Measurements from ENCODE around the gene UBE2V1.
"Not testable (repeated sequence)": the region's sequence is repeated elsewhere in the genome, so short reads cannot be mapped to it uniquely, and the experiment has no call there.

The UBE2V1 gene

DNA sequence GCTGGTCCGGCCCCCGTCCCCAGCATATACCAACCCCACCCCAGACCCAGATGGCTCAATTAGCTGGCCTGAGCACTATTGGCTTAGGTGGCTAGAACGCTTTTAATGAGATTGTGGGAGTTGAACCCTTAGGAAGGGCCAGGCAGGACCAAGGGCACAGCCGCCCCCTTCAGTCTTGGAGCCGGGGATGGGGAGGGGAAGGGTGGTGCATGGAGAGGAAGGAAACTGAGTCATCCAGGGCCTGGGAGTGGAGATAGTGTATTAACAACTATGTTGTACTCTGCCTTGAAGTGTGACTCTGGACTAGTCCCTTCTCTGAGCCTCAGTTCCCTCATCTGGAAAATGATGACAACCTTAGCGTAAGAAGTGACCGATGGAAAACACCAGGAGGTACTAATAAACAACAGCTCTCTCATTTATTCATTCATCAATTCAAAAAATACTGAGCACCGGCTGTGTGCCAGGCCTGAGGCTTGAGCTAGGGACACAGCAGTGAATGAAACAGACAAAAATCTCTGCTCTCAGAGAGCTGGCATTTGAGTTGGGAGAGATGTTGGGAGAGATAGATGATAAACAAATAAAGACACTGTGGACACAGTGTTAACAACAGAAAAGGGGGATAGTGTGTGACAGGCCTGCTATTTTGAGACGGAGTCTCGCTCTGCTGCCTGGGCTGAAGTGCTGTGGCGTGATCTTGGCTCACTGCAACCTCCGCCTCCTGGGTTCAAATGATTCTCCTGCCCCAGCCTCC, 29.0 kb upstream of the UBE2V1 start:
- no peak for TF ChIP-seq ZNF274 (IDR thresholded peaks at IDR 0.05; ENCODE audit: low read depth, low read length)
- H3K4me3 ChIP-seq (ENCODE audit: low read length), result no peak overlapping the region

DNA sequence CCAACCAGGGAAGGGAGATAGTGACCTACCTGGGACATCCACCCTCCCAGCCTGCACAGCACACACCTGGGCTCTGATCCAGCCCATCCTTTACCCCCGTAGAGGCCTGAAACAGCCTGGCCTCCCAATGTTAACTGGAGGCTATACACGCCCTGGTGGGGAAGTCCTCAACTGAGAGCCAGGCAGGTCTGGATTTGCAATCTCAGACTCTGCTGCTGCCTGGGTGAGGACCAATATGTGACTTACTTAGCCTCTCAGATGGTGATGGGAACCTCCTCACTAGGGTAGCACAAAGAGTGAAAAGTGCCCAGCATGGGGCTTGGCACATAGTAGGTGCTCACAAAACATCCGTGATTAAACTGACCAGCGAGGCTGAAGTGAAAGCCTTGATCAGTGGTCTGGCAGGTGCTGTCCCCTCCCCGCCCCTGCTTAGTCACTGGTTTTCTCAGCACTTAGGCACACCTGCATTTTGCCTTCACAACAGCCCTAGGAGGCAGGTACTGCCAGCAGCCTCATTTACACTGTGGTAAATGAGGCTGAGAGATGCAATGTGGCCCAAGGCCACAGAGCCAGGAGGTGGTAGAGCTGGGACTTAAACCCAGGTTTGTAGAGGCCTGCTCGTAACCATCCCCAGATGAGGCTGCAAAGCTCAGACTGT, 28.2 kb upstream of the UBE2V1 start:
- no peak for TF ChIP-seq ZNF274 (IDR thresholded peaks at IDR 0.05; ENCODE audit: low read depth, low read length)
- H3K4me3 ChIP-seq (ENCODE audit: low read length), result no peak overlapping the region

DNA sequence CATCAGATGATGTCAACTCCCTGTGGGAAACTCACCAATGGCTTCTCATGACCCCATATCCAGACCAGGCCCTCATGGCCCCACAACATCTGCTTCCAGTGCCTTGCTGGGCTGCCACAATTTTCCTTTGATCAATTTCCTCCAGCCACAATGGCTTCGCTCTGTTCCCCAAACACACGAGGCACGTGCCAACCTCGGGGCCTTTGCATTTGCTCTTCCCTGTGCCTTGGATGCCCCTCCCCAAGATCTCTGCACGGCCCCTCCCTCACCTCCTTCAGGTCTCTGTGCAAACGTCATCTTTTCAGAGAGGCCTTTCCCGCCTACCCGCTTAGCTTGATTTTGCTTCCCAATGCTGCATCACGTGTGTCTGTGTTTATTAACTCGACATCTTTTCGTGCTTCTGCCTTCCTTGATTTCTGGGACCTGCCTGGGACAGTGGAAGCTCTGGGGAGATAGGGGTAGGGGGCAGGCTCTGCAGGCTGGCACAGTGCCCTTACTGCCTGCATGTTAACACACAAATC, 27.4 kb upstream of the UBE2V1 start:
- no peak for TF ChIP-seq ZNF274 (IDR thresholded peaks at IDR 0.05; ENCODE audit: low read depth, low read length)
- H3K4me3 ChIP-seq (ENCODE audit: low read length), result no peak overlapping the region

DNA sequence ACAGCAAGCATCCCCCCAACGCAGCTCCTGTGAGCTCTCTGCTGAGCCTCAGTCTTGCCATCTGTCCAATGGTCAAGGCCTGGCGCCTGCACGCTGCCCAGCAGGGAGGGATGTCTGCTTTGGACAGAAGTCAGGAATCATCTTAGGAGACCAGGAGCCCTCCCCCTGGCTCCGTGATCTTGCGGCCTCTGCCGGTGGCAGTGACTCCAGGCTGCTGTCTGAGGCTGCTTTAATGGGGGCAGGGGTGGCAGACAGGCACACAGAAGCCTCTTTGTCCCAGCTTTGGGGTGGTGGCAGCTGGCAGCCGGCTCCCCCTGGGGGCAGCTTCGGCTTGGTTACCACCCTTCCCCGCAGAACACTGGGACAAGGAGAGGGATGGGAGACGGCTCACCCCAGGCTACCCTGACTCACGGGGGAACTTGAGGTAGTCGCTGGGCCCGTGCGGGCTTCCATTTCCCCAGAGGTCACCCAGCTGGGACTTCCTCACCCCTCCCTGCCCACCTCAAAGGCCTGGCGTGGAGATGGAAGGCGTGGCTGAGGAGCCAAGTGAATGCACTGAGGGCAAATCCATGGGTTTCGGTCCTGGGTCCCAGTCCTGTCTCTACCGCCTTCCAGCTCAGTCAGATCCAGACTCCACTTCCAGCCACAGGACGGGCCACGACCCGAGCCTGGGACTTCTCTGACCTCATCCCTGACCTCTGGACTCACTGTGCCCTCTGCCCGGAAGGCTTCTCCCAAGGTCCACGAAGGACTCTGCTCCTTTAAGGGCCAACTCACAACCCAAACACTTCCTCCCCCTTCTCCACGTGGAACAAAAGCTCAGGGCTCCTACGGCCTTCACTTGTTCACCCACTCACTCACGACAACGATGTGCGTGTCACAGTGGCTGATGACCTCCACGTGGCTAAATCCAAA, 25.8 kb upstream of the UBE2V1 start:
- no peak overlapping the region for H3K4me3 ChIP-seq (ENCODE audit: low read length)
- no peak for TF ChIP-seq ZNF274 (IDR thresholded peaks at IDR 0.05; ENCODE audit: low read depth, low read length)

DNA sequence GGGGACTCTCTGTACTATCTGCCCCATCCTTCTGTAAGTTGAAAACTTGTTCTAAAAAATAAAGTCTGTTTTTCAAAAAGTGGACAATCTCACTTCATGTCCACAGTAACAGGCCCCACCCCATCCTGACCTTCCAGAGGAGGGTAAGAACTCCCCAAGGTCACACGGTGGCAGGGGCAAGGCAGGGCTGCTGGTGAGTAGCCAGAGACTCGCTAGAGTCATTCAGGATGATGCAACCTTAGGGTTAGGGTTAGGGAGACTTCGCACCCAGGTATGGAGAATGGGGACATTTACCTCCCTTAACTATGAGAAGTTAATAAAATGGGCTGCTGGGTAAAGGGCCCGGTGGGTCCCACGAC, 25.1 kb upstream of the UBE2V1 start:
- H3K4me3 ChIP-seq (ENCODE audit: low read length), result no peak overlapping the region
- TF ChIP-seq ZNF274 (IDR thresholded peaks at IDR 0.05; ENCODE audit: low read depth, low read length), result no peak

DNA sequence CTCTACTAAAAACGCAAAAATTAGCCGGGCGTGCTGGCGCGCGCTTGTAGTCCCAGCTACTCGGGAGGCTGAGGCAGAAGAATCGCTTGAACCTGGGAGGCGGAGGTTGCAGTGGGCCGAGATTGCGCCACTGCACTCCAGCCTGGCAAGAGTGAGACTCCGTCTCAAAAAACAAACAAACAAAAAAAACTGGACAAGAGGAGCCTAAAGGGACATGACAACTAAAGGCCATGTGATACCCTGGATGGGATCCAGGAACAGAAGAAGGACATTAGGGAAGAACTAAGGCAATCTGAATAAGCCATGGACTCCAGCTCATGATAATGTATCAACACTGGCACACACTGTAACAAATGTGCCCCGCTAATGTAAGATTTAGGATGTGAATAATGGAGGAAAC, 24.8 kb upstream of the UBE2V1 start:
- not testable (repeated sequence) for H3K4me3 ChIP-seq (ENCODE audit: low read length)

DNA sequence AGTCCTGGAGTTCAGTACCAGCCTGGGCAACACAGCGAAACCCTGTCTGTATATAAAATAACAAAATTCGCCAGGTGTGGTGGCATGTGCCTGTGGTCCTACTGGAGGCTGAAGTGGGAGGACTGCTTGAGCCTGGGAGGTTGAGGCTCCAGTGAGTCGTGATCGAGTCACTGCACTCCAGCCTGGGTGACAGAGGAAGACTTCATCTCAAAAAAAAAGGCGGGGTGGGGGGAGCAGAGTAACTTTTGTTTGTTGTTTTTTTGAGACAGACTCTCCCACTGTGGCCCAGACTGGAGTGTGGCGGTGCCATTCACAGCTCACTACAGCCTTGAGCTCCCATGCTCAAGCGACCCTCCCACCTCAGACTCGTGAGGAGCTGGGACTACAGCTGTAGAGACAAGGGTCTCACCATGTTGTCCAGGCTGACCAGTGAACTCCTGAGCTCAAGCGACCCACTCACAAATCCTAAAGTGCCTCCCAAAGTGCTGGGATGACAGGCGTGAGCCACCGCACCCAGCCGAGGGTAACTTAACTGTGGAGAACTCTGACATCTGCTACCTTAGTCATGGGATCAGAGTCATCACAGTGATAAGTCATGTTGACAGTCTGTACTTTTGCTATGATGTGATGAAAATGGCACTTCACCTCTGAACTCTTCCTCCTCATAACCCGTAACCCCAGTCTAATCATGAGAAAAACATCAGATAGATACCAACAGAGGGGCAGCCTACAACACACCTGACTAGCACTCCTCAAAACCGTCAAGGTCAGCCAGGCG, 24.1 kb upstream of the UBE2V1 start:
- no peak for TF ChIP-seq ZNF274 (IDR thresholded peaks at IDR 0.05; ENCODE audit: low read depth, low read length)
- H3K4me3 ChIP-seq (ENCODE audit: low read length), result no peak overlapping the region

DNA sequence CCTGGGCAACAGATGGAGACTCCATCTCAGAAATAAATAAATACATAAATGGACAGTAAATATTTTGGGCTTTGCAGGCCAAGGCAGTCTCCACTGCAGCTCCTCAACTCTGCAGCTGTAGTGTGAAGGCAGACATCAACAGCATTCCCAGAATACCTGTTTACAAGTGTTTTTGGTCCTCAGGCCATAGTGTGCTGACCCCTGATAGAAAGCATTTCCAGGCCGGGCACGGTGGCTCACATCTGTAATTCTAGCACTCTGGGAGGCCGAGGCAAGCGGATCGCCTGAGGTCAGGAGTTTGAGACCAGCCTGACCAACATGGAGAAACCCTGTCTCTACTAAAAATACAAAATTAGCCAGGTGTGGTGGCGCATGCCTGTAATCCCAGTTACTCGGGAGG, 22.2 kb upstream of the UBE2V1 start:
- not testable (repeated sequence) for H3K4me3 ChIP-seq (ENCODE audit: low read length)

DNA sequence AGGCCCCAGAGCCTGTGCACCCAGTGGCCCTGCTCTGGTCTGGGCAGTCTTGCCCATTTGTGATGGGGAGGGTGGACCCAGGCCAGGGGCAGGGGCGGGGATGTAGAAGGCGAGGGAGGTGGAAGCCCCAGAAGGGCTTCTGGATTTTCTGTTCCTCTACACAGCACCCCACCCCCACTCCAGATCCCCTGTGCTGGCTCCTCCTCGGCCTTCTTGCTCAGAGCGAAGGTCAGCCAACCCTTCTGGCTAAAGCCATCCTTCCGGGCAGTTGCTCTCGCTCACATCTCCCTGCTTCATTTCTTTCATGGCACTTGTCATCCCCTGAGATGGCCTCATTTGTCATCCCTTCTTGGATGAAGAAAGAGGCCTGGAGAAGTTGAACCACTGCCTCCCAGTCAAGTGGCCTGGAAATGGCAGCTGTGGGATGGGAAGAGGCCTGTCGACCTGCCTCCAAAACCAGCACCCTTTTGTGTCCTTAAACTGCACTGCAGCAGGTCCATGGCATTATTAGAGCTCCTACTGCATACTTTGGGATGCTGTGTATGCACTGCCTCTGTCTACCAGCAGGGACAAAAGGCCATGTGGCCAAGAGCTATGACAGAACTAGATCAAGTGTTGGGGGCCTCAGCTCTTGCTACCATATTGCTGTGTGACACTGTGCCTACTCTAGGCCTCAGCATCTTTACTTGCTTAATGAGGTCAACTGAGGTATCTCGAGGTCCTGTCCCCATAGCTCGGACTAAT, 20.7 kb upstream of the UBE2V1 start:
- H3K4me3 ChIP-seq (ENCODE audit: low read length), result no peak overlapping the region
- TF ChIP-seq ZNF274 (IDR thresholded peaks at IDR 0.05; ENCODE audit: low read depth, low read length), result no peak

DNA sequence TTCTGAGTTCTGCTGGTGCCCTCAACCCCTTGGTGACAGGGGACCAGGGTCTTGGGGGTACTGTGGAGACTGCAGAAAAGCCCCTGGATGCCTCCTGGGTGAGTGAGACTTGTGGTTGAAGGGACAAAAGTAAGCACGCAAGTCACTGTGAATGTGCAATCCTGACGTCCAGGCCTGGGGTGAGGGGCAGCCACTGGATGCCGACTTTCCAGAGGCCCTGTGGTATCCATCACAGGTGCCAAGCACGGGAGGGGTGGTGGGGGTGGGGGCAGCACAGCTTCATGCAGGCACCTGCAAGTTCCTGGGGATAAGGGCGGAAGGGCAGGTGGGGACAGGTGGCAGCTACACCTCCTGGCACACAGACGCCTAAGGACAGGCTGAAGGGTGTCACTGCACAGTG, 20.1 kb upstream of the UBE2V1 start:
- no peak for TF ChIP-seq ZNF274 (IDR thresholded peaks at IDR 0.05; ENCODE audit: low read depth, low read length)
- no peak overlapping the region for H3K4me3 ChIP-seq (ENCODE audit: low read length)

DNA sequence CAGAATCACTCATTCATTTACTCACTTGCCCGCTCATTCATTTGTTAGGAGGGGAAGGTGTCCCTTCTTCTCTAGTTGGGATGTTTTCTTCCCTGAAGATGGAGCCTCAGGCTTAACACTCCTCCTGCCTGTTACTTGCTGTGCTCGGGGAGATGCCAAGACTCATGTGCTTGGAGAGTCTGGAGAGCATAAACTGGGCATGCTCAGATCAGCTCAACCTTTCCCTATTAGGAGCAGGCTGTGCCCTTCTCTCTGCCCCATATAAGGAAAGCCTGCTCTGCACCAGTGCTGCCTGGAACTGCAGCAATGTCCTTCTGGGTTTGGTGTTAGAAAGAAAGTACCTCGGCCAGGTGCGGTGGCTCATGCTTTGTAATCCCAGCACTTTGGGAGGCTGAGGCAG, 18.0 kb upstream of the UBE2V1 start:
- H3K4me3 ChIP-seq (ENCODE audit: low read length), result no peak overlapping the region
- no peak for TF ChIP-seq ZNF274 (IDR thresholded peaks at IDR 0.05; ENCODE audit: low read depth, low read length)

DNA sequence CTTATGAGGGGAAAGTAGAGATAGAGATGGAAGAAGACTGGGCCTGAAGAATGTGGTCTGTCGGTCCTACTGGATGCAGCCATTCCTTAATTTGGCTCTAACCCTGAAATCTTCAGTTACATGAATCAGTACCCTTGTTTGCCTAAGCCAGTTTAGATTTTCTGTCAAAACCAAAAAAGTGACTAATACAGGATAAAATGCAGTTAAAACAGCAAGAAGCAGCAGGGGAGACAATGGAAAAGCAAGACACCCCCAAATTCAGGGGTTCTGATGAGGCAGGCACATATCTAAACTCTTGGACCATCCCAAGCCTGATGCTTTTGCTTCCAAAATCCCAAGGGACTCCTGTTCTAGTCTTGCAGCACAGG, 17.4 kb upstream of the UBE2V1 start:
- no peak overlapping the region for H3K4me3 ChIP-seq (ENCODE audit: low read length)
- no peak for TF ChIP-seq ZNF274 (IDR thresholded peaks at IDR 0.05; ENCODE audit: low read depth, low read length)

DNA sequence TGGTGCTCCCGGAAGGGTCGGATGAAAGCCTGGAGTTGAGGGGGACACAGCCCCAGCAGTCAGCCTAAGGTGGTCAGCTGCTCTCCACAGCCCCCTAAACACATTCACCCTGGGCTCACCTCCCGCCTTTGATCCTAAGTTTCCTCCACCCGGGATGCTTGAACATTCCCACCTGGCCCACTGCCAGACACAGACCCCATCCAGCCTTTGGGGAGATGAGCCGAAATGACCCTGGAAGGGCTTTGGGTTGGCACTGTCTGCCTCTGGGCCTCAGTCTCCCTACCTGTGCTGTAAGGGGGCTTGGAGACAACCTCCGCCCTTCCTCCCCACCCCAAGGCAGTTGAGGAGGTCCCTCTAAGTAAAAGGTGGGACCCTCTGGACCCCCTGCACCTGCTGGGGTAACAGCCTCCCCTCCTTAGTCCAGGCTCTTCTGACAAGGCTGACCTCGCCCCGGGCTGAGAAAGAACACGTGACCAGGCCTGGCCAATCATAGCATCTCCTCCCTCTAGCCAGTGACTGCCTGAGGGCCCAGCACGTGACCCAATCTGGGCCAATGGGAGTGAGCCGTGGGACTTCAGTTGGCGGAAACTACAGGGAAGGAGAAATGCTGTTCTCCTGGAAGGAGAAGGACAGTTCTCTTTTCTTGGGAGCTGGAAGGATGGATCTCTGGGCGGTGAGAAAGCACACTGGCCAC, 16.9 kb upstream of the UBE2V1 start:
- H3K4me3 ChIP-seq (ENCODE audit: low read length), result no peak overlapping the region
- no peak for TF ChIP-seq ZNF274 (IDR thresholded peaks at IDR 0.05; ENCODE audit: low read depth, low read length)
